Keratinocyte (primary cell): ENCODE measurements around the gene PLXNA1. TPM values are rescaled to one million over a fixed set of nuclear protein-coding genes. Genes with fewer than 3 reads are reported as not detected.

ENCODE experiments used
- DNase-seq: peaks from one replicate; pipeline ENCODE4 v3.0.0-alpha.2; 2011; ENCODE audit warnings: low read depth, missing footprints, low spot score
- FAIRE-seq: peaks from 2 replicates; lab custom pipeline; 2011; peaks lifted over from hg19 to GRCh38; lab: Jason Lieb, UNC
- H2AFZ ChIP-seq: 2 replicates; pipeline ENCODE4 v1.6.0; 2012; ENCODE audit warnings: low read length, control low read depth, inconsistent platforms; ENCODE audit not compliant: control insufficient read depth
- H3K27ac ChIP-seq: 2 replicates; pipeline ENCODE4 v1.5.1; 2011; ENCODE audit warnings: low read length; ENCODE audit not compliant: control insufficient read depth, insufficient read depth
- H3K27me3 ChIP-seq: 3 replicates; pipeline ENCODE4 v1.6.0; 2011; ENCODE audit warnings: low read length; ENCODE audit not compliant: control insufficient read depth, insufficient read depth; ENCODE audit errors: extremely low read depth
- H3K36me3 ChIP-seq, 2 experiments: 2 replicates in 1 of 2; 3 replicates in 1 of 2; pipeline ENCODE4 v1.5.1; 2011; ENCODE audit warnings: low read length in 2 of 2, mild to moderate bottlenecking in 1 of 2; ENCODE audit not compliant: control insufficient read depth in 2 of 2, insufficient read depth in 2 of 2; ENCODE audit errors: extremely low read depth in 1 of 2
- H3K4me1 ChIP-seq: 3 replicates; pipeline ENCODE4 v1.5.1; 2011; ENCODE audit warnings: low read length; ENCODE audit not compliant: control insufficient read depth, insufficient read depth; ENCODE audit errors: extremely low read depth
- H3K4me2 ChIP-seq: 3 replicates; pipeline ENCODE4 v1.6.0; 2011; ENCODE audit warnings: low read depth, low read length; ENCODE audit not compliant: control insufficient read depth, insufficient read depth; ENCODE audit errors: extremely low read depth
- H3K4me3 ChIP-seq, 3 experiments: fragments of 200-600 bp in 1 of 3; sonication (generic) in 1 of 3; 2 replicates in 2 of 3; 3 replicates in 1 of 3; pipeline ENCODE4 v1.5.1; 2011 to 2016; ENCODE audit warnings: low read length in 3 of 3, mild to moderate bottlenecking in 3 of 3, control low read depth in 2 of 3, inconsistent platforms in 1 of 3, low read depth in 1 of 3, mixed read lengths in 1 of 3, mixed run types in 1 of 3, moderate library complexity in 1 of 3; ENCODE audit not compliant: control insufficient read depth in 2 of 3, insufficient read depth in 2 of 3; ENCODE audit errors: extremely low read depth in 1 of 3
- H3K79me2 ChIP-seq: 2 replicates; pipeline ENCODE4 v1.6.0; 2012; ENCODE audit warnings: low read length; ENCODE audit not compliant: control insufficient read depth, insufficient read depth
- H3K9ac ChIP-seq: 3 replicates; pipeline ENCODE4 v1.6.0; 2011; ENCODE audit warnings: low read length; ENCODE audit not compliant: control insufficient read depth, insufficient read depth; ENCODE audit errors: extremely low read depth
- H3K9me1 ChIP-seq: 3 replicates; pipeline ENCODE4 v1.6.0; 2011; ENCODE audit warnings: low read length; ENCODE audit not compliant: control insufficient read depth, insufficient read depth; ENCODE audit errors: extremely low read depth
- H3K9me3 ChIP-seq: 2 replicates; pipeline ENCODE4 v1.5.1; 2012; ENCODE audit warnings: low read depth, low read length; ENCODE audit not compliant: control insufficient read depth
- H4K20me1 ChIP-seq: 3 replicates; pipeline ENCODE4 v1.6.0; 2011; ENCODE audit warnings: low read length; ENCODE audit not compliant: control insufficient read depth, insufficient read depth; ENCODE audit errors: extremely low read depth
- CTCF ChIP-seq, 3 experiments: IDR thresholded peaks in 1 of 3; conservative IDR thresholded peaks in 1 of 3; optimal IDR thresholded peaks in 1 of 3; 2 replicates in 2 of 3; 3 replicates in 1 of 3; pipeline versions ENCODE3 to v1.5.1; 2011; ENCODE audit warnings: low read length in 3 of 3, mild to moderate bottlenecking in 3 of 3, moderate library complexity in 2 of 3, control low read depth in 1 of 3, inconsistent platforms in 1 of 3; ENCODE audit not compliant: insufficient read depth in 2 of 3; ENCODE audit errors: extremely low read depth in 1 of 3
- EZH2 ChIP-seq: IDR thresholded peaks from one replicate; pipeline ENCODE4 v1.6.1; 2012; ENCODE audit warnings: inconsistent platforms, mild to moderate bottlenecking, low read length, moderate library complexity
- dilution Hi-C: fragments of 300-500 bp; cut with MboI; formaldehyde crosslinking; loops from one replicate; pipeline ENCODE4 v1.7.0; 2020; ENCODE audit warnings: low sequenced_read_pairs; ENCODE audit not compliant: extremely low pct_ligation_motif_present
- polyA plus RNA-seq, 5 experiments: library from polyadenylated mRNA; depleted of rRNA in 3 of 5; stranded (reverse) in 3 of 5; stranded (forward) in 1 of 5; unstranded in 1 of 5; fragments of >200 nt; gene quantifications; 1 replicate in 1 of 5; 2 replicates in 3 of 5; 3 replicates in 1 of 5; pipeline versions ENCODE4 v1.2.1 to v1.2.3, GENCODE V29; 2011 to 2012; ENCODE audit warnings: missing spikeins in 2 of 5, low read depth in 1 of 5, low replicate concordance in 1 of 5

Gene PLXNA1
- polyA plus RNA-seq, 1 donor (not counting 4 experiments of a cell fraction or from before 2014, with no cell fraction given) = 38.4 TPM

GRCh38 chr3:127027811-127028548 lies 45.1 kb downstream of the PLXNA1 start:
- FAIRE-seq = no peak
- Histone ChIP-seq H2AFZ (no peak overlapping the region), H3K27ac (no peak overlapping the region), H3K36me3 (peaks cover 55 to 61% of the 10 kb centered on the region in 2 experiments), H3K9me1 (no peaks in the 10 kb centered on the region), H4K20me1 (peaks cover 4% of the 10 kb centered on the region), H3K4me1 (no peaks in the 10 kb centered on the region), H3K4me3 (no peak overlapping the region), H3K4me2 (no peak overlapping the region), H3K27me3 (no peaks in the 10 kb centered on the region), H3K9me3 (no peaks in the 10 kb centered on the region), H3K9ac (no peak overlapping the region), H3K79me2 (no peaks in the 10 kb centered on the region)
- no peak for DNase-seq
- TF ChIP-seq CTCF (optimal IDR thresholded peaks at IDR 0.05 in 1 of 3, IDR thresholded peaks at IDR 0.05 in 1 of 3, conservative IDR thresholded peaks at IDR 0.05 in 1 of 3; ENCODE audit: extremely low read depth in 1 of 3, insufficient read depth in 2 of 3, low read length in 3 of 3) (no peak), EZH2 (no peak)
- dilution Hi-C loops = no loop called here

GRCh38 chr3:127028781-127029657 lies 46.1 kb downstream of the PLXNA1 start:
- Histone ChIP-seq H3K36me3 (peaks cover 52 to 57% of the 10 kb centered on the region in 2 experiments), H3K4me2 (no peak overlapping the region), H3K4me3 (no peak overlapping the region), H4K20me1 (peaks cover 4% of the 10 kb centered on the region), H3K27ac (no peak overlapping the region), H3K9me1 (no peaks in the 10 kb centered on the region), H3K79me2 (no peaks in the 10 kb centered on the region), H3K27me3 (no peaks in the 10 kb centered on the region), H3K9me3 (no peaks in the 10 kb centered on the region), H2AFZ (no peak overlapping the region), H3K9ac (no peak overlapping the region), H3K4me1 (no peaks in the 10 kb centered on the region)
- TF ChIP-seq EZH2 (no peak), CTCF (optimal IDR thresholded peaks at IDR 0.05 in 1 of 3, IDR thresholded peaks at IDR 0.05 in 1 of 3, conservative IDR thresholded peaks at IDR 0.05 in 1 of 3; ENCODE audit: extremely low read depth in 1 of 3, insufficient read depth in 2 of 3, low read length in 3 of 3) (no peak)
- no peak for FAIRE-seq
- no peak for DNase-seq
- dilution Hi-C loops = no loop called here
